Ramos (cell line): ENCODE measurements around the gene C9orf72.

ENCODE experiments used
- in situ Hi-C: fragments of 300-500 bp; cut with MboI; formaldehyde crosslinking; loops from one replicate; pipeline ENCODE4 v1.14.3; 2022; ENCODE audit warnings: low sequenced_read_pairs; ENCODE audit not compliant: unreplicated experiment

C9orf72 gene

DNA sequence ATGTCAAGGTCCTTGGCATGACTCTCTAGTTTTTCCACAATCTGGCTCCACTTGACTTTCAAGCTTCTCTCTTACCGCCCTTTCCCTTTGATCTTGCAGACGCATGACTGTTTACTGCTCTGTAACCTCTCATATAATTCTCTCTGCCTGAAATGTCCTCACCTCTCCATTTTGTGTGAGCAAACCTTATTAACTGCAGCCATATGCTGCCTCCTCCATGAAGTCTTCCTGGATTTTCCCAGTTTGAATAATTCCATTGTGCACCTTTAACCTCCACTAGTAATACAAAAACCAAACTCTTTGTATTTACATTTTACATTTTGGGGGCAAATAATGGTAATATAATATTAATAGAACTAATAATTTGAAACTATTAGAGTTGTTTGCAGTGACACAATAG, 9.5 kb upstream of the C9orf72 start:
- in situ Hi-C loops = no loop called here

DNA sequence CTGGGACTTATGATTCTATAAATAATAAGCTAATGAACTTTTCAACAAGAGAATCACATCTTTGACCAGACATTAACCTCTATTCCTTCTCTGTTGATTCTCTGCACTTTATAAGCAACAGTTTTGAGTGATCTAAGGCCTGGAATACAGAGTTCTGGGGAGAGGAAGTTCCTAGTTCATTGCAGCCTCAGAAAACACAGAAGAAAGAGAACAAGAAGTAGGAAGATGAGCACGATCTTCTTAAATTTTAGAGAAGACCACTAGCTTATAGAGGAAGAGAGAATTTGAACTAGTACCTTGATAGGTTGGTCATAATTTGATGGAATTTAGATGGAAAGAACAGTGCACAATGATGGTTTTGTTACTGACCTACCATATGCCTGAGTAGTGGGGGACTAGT, 8.5 kb upstream of the C9orf72 start:
- in situ Hi-C loops = no loop called here

DNA sequence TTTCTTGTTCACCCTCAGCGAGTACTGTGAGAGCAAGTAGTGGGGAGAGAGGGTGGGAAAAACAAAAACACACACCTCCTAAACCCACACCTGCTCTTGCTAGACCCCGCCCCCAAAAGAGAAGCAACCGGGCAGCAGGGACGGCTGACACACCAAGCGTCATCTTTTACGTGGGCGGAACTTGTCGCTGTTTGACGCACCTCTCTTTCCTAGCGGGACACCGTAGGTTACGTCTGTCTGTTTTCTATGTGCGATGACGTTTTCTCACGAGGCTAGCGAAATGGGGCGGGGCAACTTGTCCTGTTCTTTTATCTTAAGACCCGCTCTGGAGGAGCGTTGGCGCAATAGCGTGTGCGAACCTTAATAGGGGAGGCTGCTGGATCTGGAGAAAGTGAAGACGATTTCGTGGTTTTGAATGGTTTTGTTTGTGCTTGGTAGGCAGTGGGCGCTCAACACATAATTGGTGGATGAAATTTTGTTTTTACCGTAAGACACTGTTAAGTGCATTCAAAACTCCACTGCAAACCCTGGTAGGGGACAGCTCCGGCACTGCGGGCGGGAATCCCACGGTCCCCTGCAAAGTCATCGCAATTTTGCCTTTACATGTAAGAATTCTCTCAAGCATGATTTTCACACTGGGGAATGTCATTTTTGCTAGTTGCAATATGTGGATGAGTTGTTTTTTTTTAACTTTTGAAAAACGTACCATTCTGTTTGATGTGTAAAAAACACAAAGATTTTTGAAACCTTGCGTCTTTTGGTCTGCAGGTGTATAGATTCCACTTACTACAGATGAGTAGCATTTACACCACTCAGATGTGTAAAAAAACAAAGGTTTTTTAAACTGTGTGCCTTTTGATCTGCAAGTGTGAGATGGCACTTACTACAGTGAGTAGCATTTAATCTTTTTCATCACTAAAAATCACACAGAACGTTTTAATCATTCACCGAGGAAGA, 631 bp upstream of the C9orf72 start:
- in situ Hi-C loops = no loop called here

DNA sequence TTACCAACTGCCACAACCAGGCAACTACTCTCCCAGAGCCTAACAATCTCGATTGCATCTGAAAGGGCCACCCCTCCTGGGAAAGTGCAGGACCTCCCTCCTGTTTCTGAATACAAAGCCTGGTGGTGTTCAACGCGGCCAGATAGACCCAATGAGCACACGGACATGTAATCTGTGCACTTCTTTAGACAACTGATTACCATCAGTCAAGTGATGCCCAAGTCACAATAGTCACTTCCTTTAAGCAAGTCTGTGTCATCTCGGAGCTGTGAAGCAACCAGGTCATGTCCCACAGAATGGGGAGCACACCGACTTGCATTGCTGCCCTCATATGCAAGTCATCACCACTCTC, 739 bp downstream of the C9orf72 start:
- in situ Hi-C loops = no loop called here

DNA sequence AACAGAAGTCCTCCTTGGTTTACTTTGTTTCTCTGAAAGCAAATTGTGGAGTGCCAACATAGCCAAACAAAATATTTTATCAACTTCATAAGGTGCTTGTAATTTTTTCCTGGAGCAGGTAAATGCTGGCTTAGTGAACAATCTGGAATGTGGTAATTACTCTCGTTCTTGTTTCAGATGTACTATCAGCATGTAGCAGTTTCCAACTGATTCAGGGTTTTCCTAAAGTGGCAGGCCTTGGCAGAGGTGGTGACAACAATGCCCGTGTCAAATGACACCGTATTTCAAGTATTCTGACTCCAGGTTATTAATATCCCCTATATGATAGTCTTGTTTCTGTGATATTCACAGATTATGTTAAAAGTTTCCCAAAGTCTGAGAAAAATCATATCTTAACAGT, 1.2 kb downstream of the C9orf72 start:
- in situ Hi-C loops = no loop called here

DNA sequence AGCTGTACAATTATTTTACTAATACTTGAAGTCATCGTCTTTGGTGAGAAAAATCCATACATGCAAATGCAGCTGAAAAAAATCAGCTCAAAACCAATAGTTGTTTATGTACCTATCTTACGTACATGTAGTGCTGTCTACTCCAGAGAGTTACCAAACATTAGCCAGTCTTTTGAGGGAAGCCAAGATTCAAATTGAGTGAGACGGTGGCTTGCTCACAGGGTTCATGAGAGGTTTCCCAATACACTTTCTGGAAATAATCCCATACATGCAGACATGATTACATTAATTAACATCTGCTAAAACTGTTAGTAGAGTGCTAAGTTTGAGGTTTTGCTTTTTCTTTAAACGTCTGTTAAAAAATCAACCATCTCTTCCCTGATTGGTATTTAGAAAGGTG, 2.3 kb downstream of the C9orf72 start:
- in situ Hi-C loops = no loop called here

DNA sequence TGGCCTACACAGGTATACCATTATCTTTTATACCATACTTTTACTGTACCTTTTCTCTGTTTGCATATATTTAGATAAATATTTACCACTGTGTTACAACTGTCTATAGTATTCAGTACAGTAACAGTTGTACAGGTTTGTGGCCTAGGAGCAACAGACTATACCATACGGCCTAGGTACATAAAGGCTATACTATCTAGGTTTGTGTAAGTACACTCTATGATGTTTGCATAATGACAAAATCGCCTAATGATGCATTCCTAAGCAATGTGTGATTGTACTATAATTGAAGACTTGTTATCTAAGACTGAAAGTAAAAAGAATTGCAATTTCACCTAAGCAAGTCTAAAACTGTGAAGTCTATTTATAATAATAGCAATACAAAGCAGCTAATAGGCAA, 3.9 kb downstream of the C9orf72 start:
- in situ Hi-C loops = no loop called here

DNA sequence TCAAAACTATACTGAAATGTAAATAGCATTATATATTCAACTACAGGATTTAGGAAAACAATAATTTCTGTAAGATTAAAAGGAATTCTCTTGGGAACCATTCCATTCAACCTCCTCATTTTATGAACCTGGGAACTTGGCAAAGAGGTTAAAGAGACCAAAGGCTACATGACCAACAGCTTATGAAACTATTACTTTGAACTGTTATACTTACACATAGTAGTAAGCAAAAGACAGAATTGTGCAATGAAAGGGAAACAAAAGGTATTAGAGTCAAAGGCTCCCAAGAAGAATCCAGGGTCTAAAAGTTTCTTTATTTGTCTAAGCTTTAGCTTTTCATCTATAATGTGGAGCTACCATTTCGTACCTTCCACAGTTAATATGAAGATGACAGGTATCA, 7.2 kb downstream of the C9orf72 start:
- in situ Hi-C loops = no loop called here

DNA sequence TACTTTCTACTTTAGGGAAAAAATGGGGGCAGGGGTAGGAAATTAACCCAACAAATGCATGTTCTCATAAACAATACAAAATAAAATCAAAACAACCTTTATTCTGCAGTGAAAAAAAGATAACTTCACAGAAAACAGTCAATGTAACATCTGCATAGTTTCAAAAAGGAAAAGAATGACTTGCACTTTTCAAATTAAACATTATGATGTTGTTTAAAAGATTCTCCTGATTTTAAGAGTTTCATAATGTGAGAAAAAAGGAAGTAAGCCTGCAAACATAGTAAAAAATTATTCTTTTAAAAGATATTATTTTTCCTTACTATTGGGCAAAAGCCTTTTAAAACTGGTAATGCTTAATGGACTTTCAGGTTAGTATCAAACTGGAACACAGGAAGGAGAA, 7.6 kb downstream of the C9orf72 start:
- in situ Hi-C loops = no loop called here

DNA sequence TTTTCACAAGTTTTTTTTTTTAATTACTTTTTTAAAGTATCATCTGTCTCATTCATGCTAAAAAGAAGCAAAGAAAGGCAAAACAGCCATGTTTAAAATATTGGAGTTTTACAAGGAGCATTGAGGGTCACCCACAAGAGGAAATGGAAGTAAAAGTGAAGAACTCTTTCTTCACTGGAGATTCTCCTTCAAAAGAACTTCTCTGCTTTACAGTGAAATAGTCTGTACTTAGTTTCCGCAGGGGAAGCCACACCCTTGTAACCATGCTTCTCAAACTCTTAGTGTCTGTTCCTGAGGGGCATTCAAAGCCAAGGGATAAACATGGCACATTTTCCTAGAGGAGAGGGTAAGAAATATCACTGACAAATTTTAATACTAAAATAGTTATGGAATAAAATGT, 8.6 kb downstream of the C9orf72 start:
- in situ Hi-C loops = no loop called here

DNA sequence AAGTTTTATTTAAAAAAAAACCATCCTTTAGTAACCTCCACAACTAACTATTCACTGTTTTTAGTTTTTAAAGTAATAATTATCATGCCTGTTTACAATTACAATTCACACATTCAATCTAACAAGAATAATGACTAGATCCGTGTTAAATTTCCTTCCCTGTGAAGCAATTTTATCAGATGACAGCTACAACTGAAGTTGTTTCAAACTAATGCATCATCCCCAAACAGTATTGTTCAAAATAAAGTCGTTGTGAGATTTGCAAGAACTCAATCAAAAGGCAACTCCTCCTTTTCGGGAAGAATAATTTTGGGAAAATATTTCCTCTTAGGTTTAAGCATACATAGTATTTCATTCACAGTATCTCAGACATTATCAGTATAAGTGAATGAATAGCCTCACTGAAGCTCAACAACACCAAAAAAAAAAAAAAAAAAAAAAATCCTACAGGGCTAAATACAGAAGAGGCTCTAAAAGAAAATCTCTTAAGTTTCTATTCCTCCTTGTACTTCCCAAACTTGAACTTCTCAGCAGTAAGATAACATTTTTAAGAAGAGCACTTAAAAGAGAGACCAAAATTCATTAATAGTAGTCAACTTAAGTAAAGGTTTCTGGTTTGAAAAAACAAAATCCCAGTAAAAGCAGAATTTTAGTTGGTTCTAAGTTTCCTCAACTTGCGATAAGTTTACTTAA, 9.4 kb downstream of the C9orf72 start:
- in situ Hi-C loops = no loop called here

DNA sequence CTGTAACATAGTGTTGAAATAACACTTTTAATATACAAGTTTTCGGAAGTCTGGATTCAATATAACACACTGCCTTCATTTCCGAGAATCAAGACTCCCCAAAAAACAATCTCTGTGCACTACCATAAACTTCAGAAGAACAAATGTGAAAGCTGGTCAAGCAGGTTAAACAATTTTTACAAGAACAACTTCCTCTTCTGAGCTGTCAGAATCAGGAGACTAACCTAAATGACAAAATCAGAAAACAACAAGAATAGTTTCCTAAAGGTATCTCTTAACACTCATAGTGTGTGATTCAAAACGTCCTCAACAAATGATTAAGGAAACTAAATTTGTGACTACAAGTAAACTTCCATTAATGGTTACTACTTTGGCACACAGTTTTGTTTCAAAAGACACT, 11.6 kb downstream of the C9orf72 start:
- in situ Hi-C loops = no loop called here

DNA sequence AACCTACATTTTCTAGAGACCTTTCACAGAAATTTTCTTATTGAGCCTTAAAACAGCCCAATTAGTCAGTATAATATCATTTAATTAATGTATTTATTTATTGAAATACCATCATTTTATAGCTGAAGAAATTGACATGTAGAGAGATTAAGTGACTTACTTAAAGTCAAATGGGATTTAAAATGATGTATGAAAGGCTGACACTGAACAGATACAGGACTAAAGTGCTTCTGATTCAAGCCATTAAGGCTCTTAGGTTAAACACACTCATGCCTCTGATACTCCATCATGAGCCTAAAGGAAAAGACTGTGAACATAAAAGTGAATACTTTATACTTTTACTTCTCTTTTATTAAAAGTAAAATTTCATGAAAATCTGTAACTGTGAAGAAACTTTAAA, 12.8 kb downstream of the C9orf72 start:
- in situ Hi-C loops = no loop called here

DNA sequence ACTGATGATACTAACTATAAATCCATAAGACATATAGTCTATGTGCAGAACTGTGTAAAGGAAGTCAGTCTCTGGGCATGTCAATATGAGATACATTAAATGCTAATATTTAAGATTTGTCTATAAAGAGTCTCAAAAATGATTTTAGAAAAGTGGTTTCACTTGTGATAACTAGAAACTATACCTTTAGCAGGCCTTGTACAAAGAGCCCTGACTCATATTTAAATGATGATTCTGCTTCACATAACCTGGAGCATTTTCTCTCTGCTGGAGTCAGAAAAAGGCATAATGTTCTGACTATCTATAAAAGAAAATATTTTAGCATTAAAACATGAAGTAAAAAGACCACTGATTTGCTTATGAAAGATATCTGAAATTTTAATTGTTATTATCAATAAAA, 15.0 kb downstream of the C9orf72 start:
- in situ Hi-C loops = no loop called here

DNA sequence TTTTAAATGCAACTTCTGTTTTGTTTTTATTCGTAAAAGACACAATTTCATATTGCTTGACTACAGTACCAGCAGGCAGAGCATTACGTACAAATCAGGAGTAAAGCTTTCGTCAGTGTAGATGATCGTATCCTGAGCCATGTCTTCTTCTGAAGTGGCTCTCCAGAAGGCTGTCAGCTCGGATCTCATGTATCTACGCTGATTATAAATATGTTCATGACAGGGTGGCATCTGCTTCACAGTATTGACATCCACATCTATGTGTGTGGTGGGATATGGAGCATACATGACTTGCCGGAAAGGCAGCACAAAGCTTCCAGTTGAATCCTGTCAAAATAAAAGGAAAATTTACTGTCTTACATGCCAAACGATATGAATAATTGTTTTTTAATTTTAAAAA, 16.8 kb downstream of the C9orf72 start:
- in situ Hi-C loops = no loop called here

DNA sequence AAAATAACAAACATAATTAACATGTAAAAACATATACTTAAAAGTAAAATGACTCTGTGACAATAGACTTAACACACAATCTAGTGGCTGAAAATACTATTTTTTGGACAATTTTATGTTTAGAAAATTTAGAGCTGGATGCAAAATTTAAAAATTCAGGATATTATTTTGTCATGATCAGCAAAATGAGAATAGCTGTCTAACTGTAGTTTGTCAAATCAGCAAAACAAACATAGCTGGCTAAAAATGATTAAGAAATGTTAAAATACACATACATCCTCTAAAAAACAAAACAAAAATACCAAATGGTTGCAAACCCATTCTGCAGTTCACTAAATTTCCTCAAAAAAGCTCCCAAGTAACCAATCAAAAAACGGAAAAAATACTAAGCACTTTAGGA, 18.6 kb downstream of the C9orf72 start:
- in situ Hi-C loops = no loop called here

DNA sequence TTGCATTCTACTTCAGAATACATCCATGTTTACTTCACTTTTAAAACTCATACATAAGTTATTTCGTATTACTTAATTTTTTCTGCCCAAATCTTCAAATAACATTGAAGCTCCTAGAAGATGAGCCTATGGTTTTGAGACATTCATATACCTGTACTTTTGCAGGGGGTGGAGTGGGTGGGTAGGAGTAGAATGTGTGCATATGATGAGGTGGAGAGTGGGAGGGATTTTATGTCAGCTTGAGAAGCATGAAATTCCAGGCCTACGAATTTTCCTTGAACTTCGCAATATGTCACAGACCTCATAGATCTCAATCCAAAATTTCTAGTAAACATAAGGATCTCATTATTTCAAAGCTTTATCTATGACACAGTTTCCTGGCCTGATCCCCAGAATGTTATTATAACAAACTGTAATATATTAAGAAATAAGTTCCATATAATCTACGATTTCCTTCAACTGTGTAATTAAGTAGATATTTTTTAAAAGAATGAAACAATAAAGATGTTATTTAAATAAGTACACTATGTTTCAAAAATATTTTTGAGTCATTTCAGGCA, 24.0 kb downstream of the C9orf72 start:
- in situ Hi-C loops = no loop called here

DNA sequence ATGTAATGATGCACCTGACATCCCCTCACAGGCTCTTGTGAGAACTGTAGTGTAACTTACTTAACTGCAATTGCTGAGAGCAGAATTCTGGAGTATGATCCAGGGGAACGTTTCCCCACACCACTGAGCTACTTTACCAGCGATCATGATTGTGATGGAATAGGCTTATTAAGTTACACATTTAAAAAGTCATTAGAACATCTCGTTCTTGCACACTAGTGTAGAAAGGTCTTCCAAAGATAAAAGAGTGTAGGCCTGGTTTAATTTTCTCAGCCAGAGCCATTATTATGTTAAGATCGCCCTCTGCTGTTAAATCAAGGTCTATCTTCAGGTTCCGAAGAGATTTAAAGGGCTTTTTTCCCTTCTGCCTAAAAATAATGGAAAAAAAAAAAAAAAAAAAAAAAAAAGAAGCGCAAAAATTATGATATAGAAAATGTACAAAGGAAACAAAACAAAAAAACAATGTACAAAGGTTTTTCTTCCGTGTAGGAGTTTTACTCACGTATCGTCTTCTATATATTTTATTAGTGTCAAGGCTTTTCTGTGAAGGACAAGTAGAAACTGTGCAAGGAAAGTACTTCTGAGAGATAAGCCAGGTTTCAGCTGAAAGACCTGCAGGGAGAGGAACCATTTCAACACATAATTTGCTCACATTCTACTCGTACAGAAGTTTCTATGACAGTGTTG, 25.1 kb downstream of the C9orf72 start:
- in situ Hi-C loops = no loop called here

DNA sequence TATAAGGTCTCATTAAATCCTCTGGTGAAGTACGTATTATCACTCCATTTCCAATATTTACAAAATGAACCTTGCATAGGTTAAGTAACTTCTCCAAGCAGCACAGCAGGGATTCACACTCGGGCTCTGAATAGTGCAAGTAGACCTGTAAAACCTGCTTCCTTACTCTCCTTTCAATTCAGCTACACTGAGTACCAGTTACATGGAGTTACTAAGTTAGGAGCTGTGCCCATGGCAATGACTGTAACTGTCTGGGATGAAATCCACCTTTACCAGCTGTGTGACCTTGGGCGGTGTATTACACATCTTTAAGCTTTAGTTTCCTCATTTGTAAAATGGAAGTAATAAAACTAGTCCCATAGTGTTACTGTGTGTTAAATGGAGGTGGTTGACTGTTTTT, 27.8 kb downstream of the C9orf72 start:
- in situ Hi-C loops = no loop called here

DNA sequence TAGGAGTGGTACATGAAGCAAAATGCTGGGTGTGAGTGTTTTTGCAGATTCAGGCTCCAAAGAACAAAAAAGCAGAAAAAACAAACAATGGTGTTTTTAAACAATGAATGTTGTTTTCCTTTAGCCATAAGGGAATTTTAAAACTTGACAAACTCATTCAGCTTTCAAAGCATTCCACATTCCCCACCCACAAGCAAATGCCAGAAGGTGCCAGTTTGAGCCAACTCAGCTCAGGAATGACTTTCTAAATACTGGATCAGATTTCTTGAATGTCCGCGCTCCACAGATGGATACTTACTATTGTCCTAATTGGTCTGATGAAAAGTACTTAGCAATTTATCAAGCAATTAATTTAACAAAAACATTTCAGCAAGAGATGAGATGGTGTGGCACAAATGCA, 30.8 kb downstream of the C9orf72 start:
- in situ Hi-C loops = no loop called here

DNA sequence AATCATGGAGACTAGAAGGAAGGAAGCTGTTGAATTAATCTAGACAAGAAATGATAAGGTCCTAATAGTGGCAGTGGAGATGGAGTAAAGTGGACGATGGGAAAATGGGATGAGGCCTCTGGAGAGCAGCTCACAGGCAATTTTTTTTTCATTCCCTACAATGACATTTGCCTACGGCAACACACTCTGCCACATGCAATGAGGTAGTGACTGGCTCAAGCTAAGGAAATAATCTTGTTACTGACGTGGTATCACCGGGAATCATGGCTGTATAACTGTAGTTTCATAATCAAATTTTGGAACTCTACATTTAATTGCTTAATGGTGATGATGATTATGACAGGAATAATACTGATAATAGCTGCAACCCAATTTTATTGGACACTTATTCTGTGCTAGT, 31.5 kb downstream of the C9orf72 start:
- in situ Hi-C loops = no loop called here
